Fibroblast of mammary gland (primary cell): ENCODE data around the gene PDS5B.
A peak's percentile ranks its signal among the peaks of the same experiment; 100 is the strongest.

Source experiments
- DNase-seq: peaks from one replicate; pipeline ENCODE4 v3.0.0-alpha.2; 2010; ENCODE audit warnings: low read depth
- H3K4me3 ChIP-seq: 2 replicates; pipeline ENCODE4 v1.5.1; 2011; ENCODE audit warnings: low read depth, mild to moderate bottlenecking, low read length, moderate library complexity; ENCODE audit not compliant: control insufficient read depth
- TF ChIP-seq, protein P1 (sequence below): conservative IDR thresholded peaks from 2 replicates; pipeline ENCODE4 v1.5.1; 2011; ENCODE audit warnings: low read depth, low read length, inconsistent platforms; ENCODE audit not compliant: control insufficient read depth, insufficient read depth

PDS5B gene

DNA sequence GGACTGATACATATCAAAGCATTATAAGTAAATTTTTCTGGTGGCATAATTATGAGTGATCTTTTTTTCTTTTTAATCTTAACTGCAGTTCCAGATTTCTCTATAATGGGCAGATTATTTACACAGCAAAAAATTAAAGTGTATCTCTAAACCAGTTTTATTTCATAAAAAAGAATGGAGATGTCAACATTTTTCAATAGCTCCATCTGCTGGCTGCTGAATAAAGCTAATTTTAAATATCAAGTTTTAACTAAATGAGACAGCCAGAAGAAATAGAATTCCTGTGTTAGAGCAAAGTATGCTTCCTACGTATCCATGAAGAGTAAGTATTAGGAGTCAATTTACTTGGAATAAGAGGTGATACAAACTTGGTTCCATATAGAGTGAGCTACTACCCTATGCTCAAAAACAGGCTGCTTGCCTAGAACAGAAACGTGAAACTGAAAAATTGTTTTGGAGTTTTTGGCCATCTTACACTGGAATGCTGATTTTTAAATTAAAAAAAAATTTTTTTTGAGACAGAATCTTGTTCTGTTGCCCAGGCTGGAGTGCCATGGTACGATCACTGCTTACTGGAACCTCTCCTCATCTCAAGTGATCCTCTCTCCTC lies 5.0 kb upstream of the PDS5B start:
- TF ChIP-seq, protein P1, sequence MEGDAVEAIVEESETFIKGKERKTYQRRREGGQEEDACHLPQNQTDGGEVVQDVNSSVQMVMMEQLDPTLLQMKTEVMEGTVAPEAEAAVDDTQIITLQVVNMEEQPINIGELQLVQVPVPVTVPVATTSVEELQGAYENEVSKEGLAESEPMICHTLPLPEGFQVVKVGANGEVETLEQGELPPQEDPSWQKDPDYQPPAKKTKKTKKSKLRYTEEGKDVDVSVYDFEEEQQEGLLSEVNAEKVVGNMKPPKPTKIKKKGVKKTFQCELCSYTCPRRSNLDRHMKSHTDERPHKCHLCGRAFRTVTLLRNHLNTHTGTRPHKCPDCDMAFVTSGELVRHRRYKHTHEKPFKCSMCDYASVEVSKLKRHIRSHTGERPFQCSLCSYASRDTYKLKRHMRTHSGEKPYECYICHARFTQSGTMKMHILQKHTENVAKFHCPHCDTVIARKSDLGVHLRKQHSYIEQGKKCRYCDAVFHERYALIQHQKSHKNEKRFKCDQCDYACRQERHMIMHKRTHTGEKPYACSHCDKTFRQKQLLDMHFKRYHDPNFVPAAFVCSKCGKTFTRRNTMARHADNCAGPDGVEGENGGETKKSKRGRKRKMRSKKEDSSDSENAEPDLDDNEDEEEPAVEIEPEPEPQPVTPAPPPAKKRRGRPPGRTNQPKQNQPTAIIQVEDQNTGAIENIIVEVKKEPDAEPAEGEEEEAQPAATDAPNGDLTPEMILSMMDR, result peak; percentile 55
- no peak overlapping the region for H3K4me3 ChIP-seq
- DNase-seq, result peak; percentile 48

DNA sequence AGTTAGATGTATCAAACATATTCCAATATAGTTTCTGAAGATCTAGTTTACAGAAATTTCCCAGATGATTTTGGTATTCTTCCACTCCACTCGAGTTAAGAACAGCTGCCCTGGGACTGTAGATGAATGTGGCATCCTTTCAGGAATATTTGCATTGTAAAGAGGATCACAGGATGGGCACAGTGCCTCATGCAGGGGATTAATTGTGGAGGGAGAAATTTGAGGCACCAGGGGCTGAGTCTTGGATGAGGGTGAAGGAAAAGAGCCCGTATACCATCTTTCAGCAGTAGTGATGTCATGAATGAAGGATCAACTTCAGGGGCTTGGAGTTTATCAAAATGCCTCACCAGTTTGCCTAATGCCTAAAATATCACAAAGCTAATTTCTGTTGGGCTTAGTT lies 4.0 kb upstream of the PDS5B start:
- TF ChIP-seq, protein P1, result no peak
- DNase-seq, result no peak
- H3K4me3 ChIP-seq, result no peak overlapping the region

DNA sequence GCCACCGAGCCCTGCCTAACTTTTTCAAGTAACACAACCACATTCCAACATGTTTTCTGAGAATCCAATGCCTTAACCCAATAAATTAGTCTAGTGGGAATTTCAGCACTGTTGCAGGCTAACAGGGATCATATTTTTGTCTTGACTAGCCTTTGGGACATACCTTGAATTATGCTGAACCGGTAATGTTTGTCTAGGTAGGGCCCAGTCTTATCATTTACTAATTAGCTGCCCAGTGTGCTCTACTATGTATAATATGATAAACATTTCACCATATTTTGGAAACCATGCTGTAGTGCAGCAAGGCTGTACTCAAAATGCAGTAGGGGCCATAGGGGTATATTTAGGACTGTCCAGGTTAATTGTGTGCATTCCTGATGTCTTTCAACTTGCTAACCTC lies 3.3 kb upstream of the PDS5B start:
- TF ChIP-seq, protein P1, result no peak
- no peak for DNase-seq
- no peak overlapping the region for H3K4me3 ChIP-seq

GRCh38 chr13:32585550-32586079 lies 637 bp upstream of the PDS5B start:
- peak overlapping the region; percentile 68 for H3K4me3 ChIP-seq
- no peak for DNase-seq
- TF ChIP-seq, protein P1, result no peak

GRCh38 chr13:32587011-32587810 lies 959 bp downstream of the PDS5B start:
- peak overlapping the region; percentile 70 for H3K4me3 ChIP-seq
- peak; percentile 63 for DNase-seq
- TF ChIP-seq, protein P1, result no peak

DNA sequence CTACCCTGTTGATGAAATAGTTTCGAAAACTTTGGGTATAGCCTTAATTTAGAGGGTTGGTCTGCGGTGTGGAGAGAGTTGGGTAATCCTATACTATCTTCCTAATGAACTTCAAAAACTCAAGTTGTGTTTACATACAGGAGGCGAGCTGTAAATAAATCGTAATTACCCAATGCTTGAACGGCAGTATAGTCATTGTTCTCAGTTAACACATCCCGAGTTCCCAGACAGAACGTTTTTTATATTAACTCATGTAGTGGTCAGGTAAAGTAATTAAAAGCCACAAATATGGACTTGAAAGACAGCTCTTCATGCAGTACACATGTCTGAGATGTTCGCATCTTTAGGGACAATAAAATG lies 1.5 kb downstream of the PDS5B start:
- TF ChIP-seq, protein P1, result no peak
- peak overlapping the region; percentile 70 for H3K4me3 ChIP-seq
- peak; percentile 42 for DNase-seq

- TF ChIP-seq, protein P1, result no peak
- DNase-seq, result peak; percentile 20
- peak overlapping the region; percentile 70 for H3K4me3 ChIP-seq
Measured at GRCh38 chr13:32588736-32589135, 2.5 kb downstream of the PDS5B start.
